OCI-M2 (cell line): ENCODE measurements around the gene ROS1.
"Not testable (repeated sequence)": the region's sequence is repeated elsewhere in the genome, so short reads cannot be mapped to it uniquely, and the experiment has no call there.

Experiments used
- DNase-seq: peaks from one replicate; lab custom pipeline; 2025; ENCODE audit not compliant: unreplicated experiment; lab: John Stamatoyannopoulos, UW

Gene ROS1

DNA sequence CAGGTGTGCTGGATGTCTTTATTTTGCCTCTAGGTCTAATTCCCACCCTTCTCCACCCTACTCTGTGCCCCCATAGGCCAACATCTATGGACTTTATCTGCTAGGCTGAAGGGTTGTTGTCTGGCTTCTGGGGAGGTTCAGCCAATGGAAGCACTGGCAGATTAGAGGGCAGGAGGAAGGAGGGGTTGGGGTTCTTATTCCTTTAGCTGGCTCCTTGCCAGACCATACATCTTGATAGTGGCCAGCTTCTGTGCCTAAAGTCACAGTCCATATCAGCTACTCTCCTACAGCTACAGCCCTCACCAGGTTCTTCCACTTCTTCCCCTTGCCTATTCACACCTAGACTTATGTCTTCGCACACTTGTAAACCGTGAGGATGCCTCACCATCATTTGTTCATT is 41.1 kb downstream of the ROS1 start:
- DNase-seq, result no peak

DNA sequence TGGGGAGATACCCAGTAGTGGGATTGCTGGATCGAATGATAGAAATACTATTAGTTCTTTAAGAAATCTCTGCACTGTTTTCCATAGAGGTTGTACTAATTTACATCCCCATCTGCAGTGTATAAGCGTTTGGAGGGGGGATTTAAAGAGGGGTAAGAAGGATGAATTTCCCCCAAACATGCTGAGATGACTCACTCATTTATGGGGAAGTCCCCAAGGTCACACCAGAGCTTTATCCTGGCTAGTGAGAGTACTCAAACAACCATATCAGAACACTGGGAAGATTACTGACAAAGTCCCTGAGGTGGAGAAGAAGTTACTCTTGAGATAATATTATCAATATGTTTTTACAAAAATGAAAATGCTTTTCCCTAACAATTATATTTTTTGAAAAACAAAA is 44.0 kb downstream of the ROS1 start:
- DNase-seq, result no peak

GRCh38 chr6:117380298-117380697 is 45.4 kb downstream of the ROS1 start:
- no peak for DNase-seq

DNA sequence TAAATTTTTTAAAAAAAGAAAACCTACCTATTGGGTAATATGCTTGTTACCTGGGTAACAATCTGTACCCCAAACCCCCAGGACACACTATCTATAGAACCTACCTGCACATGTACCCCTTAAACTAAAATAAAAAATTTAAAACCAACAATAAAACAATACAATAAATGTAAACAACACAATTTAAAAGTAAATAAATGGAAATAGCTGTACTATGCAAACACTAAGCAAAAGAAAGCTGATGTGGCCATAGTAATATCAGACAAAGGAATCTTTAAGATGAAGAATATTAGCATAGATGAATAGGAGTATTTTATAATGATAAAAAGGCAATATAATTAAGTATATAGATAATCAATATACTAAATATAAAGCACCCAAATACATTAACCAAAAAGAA is 50.3 kb downstream of the ROS1 start:
- DNase-seq, result no peak

- DNase-seq, result no peak
These were observed 52.4 kb downstream of the ROS1 start for GRCh38 chr6:117373211-117373813.

DNA sequence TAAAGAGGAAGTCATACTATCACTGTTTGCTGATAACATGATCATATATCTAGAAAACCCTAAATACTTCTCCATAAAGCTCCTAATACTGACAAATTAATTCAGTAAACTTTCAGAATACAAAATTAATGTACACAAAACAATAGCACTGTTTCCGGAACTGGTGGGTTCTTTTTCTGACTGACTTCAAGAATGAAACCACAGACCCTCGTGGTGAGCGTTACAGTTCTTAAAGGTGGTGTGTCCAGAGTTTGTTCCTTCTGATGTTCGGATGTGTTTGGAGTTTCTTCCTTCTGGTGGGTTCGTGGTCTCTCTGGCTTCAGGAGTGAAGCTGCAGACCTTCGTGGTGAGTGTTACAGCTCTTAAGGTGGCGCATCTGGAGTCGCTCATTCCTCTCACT is 53.5 kb downstream of the ROS1 start:
- DNase-seq, result not testable (repeated sequence)

- no peak for DNase-seq
These were observed 54.2 kb downstream of the ROS1 start for GRCh38 chr6:117371492-117371891.

GRCh38 chr6:117359581-117359980 is 66.2 kb downstream of the ROS1 start:
- DNase-seq, result no peak

DNA sequence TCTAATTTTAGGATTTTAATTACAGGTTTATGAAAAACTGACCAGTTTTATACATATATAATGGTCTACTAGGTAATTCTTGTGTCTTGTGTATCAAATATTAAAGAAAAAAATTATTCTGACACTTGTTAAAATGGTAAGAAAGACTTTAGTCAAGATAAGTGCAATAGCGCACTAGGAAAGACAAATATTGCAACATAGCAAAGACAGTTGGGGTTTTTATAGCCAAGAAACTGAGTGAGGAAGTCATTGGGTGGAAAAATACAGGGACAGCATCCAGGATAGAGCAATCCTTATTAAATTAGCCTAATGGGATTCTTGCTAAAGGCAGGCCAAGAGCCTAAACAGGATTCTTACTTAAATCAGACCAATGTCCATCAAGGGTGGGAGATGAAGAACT is 71.1 kb downstream of the ROS1 start:
- DNase-seq, result no peak

GRCh38 chr6:117352466-117353081 is 73.2 kb downstream of the ROS1 start:
- no peak for DNase-seq

DNA sequence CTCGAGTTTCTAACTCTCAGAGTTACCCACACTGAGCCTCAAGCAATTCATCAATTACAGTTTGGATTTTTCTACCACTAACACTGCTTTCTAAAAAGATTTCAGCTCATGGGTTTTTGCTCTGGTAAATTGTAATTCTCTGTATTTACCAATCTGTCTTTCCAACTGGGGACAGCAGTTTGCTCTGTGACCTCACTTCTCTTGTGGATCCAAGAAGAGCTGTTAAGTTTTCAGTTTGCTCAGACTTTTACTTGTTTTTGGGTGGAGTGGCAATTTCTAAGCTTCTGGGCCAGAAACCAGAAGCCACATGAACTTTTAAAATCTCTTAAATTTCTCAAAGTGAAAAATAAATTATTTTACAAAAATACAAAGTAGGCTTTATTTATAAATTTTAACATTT is 74.2 kb downstream of the ROS1 start:
- DNase-seq, result no peak

DNA sequence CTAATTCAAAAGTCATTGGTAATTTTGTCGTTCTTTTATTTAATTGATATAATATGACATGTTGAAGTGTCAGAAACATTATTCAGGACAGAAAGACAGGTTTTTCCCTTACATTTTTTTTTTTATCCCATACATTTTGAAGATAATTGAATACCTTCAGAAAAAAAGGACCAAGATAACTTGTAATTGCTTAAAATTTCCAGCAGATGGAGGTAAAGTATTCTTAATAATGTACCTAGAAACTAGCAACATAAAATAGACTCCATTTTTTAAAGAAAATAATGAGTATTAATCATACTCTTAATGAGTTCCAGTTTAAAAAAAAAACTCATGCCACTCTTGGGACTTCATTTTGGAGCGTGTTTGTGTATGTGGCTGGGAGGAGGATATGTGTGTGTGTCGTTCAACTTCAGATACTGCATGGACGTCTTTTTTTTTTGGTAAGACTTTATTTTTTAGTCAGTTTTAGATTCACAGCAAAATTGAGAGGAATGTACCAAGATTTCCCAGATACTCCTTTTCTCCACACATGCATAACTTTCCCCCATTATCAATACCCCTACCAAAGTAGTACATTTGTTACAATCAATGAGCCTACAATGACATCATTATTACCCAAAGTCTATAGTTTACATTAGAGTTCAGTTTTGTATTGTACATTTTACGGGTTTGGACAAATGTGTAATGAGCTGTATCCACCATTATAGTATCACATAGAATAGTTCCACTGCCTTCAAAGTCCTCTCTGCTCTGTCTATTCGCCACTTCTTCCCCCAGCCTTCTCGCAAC is 79.4 kb downstream of the ROS1 start:
- no peak for DNase-seq

DNA sequence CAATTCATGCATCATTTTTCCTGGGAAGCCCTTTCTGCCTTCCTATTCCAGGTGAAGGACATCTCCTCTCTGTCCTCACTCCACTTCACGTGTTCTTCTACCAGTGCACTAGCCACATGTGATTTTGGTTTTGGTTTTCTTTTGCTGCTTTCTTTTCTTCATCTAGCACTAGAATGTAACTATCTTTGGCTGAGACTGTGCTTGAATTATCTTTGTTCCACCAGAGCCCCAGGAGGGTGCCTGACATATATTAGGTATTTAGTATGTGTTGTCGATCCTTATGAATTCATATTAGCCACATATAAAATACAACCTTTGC is 80.5 kb downstream of the ROS1 start:
- DNase-seq, result no peak

DNA sequence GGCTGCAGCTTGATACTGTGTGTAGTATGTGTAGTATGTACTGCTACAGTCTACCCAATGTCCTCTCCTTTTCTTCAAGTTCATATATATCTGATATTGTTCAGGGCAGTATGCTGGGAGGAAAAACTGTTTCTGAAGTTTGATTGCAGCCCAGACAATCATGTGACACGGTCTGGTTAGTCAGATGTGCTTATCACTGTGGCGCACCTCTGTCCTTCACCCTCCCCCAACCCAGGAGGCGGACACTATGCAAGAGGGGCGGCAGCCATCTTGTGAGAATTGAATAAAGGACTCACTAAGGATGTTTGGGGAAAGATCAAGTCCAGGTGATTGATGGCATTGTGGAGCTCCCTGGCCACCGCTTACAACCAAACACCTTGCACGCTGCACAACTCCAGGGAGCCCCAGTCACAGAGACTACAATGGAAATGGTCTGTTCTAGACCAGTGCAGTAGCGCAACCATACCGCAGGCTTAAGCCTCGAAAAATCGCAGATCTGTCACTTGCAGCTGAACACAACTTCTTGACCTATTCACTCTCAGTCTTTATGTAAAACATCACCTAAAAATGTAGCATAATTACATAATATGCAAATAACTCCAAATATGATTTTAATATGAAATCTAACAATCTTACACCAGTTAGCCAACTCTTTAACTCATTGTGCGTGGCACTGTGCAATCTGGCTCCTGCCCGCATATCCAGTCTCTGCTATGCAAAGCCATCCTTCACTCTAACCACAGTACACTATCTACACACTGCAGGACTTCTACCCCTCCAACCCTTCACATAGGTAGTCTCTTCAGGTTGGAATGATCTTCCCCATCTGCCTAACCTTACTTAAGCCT is 81.1 kb downstream of the ROS1 start:
- no peak for DNase-seq

- DNase-seq, result no peak
These were observed 87.2 kb downstream of the ROS1 start for GRCh38 chr6:117338567-117338966.

DNA sequence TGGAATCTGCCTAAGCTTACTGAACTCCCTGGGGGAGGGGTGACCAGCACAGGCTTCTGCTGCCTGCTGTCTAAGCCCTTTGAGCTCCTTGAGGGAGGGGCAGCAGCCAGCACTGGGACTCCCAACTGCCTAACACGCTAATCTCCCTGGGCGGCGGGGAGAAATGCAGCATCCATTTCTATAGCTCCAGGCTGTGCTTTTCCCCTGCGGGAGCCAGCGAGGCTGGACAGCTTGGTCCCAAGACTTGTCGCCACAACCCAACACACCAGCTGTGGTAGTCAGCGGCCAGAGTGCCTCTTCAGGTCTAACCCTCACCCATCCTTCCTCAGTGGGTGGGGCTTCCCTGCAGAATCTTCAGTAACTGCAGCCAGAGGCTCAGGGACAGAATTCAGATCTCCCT is 95.8 kb downstream of the ROS1 start:
- DNase-seq, result no peak

- DNase-seq, result no peak
These were observed 97.2 kb downstream of the ROS1 start for GRCh38 chr6:117328500-117328899.

GRCh38 chr6:117328005-117328389 is 97.7 kb downstream of the ROS1 start:
- no peak for DNase-seq

DNA sequence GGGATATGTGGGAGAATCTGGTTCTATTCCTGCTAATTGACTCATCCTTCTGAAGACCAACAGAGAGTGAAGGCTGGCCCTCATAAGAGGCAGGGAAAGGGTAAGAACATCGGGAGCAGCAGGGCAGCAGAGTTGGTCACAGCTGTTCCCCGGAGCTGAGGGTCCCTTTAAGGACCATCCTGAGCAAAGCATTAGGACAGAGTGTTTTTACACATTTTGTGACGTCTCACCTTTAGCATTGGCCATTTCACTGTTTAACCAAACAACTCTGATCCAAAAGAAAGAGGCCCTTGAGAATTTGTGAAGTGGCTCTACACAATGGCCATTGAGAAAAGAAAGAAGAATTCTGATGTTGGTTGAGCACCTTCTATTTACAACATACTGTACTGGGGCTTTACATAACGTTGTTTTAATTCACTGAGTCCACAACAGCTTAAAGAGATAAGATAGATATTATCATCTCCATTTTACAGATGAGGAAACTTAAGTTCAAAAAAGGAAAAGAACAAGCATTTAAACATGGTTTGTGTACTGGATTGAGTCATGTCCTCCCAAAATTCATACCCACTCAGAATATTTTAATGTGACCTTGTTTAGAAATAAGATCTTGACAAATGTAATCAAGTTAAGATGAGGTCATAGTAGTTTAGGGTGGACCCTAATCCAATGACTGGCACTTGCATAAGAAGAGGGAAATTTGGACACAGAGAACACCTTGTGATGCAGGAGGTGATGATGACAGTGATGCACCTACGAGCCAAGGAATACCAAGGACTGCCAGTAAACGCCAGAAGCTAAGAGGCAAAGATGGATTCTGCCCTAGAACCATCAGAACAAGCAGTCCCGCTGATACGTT is 98.4 kb downstream of the ROS1 start:
- no peak for DNase-seq

GRCh38 chr6:117326396-117326795 is 99.3 kb downstream of the ROS1 start:
- no peak for DNase-seq

DNA sequence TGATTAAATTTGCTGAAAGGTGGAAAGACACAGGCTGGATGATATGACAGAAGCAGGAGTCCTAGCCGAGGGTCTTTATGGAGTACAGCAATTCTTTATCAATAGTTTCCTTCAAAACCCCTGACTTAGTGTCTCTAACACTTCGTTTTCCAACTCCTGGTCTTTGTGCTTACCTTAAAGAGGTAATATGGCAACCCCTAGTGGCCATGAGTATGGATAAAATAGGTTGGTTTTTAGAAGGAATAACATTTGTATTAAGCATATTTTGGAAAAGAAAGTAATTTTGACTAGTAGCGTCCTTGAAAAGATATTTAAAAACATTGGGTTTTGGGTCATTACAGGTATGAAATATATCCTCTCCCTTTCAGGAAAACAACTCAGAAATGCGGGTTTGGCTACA is 108.5 kb downstream of the ROS1 start:
- DNase-seq, result no peak
